Endodermal cell (in vitro differentiated cells): ENCODE data around the gene ADM. TPM values are rescaled to one million over a fixed set of nuclear protein-coding genes. Genes with fewer than 3 reads are reported as not detected.

ENCODE experiments used
- DNase-seq: peaks from one replicate; pipeline ENCODE4 v3.0.0-alpha.2; 2017
- H3K27ac ChIP-seq: 2 replicates; pipeline ENCODE4 v1.5.1; 2013; ENCODE audit warnings: mild to moderate bottlenecking, low read depth, low read length, moderate library complexity
- H3K27me3 ChIP-seq: 2 replicates; pipeline ENCODE4 v1.6.1; 2013; ENCODE audit warnings: mild to moderate bottlenecking, low read length, moderate library complexity; ENCODE audit not compliant: insufficient read depth, control insufficient read depth, poor library complexity, severe bottlenecking
- H3K36me3 ChIP-seq: 2 replicates; pipeline ENCODE4 v1.7.0; 2013; ENCODE audit warnings: mild to moderate bottlenecking, low read length, moderate library complexity; ENCODE audit not compliant: control insufficient read depth, insufficient read depth
- H3K4me1 ChIP-seq: one replicate; pipeline ENCODE4 v1.7.0; 2013; ENCODE audit warnings: low read length; ENCODE audit not compliant: control insufficient read depth, insufficient read depth
- H3K4me3 ChIP-seq: 2 replicates; pipeline ENCODE4 v1.5.1; 2013; ENCODE audit warnings: mild to moderate bottlenecking, low read length, moderate library complexity
- H3K9ac ChIP-seq: 2 replicates; pipeline ENCODE4 v1.6.1; 2013; ENCODE audit warnings: mild to moderate bottlenecking, low read length, moderate library complexity; ENCODE audit not compliant: poor library complexity, severe bottlenecking; ENCODE audit errors: extremely low read depth
- H3K9me3 ChIP-seq: 2 replicates; pipeline ENCODE4 v1.6.1; 2013; ENCODE audit warnings: mild to moderate bottlenecking, low read length, moderate library complexity; ENCODE audit not compliant: control insufficient read depth
- H3K27ac Mint-ChIP-seq: 2 replicates; pipeline ENCODE4 v1.8.0; 2020; ENCODE audit warnings: mixed read lengths
- H3K27me3 Mint-ChIP-seq: 2 replicates; pipeline ENCODE4 v1.8.0; 2021; ENCODE audit warnings: mild to moderate bottlenecking, mixed read lengths; ENCODE audit not compliant: insufficient read depth
- H3K36me3 Mint-ChIP-seq: 2 replicates; pipeline ENCODE4 v1.8.0; 2020; ENCODE audit warnings: low read depth, mixed read lengths
- H3K4me1 Mint-ChIP-seq: 2 replicates; pipeline ENCODE4 v1.8.0; 2020; ENCODE audit warnings: mixed read lengths
- H3K4me3 Mint-ChIP-seq: 2 replicates; pipeline ENCODE4 v1.8.0; 2020; ENCODE audit warnings: mild to moderate bottlenecking, moderate library complexity, mixed read lengths
- H3K9me3 Mint-ChIP-seq: 2 replicates; pipeline ENCODE4 v1.8.0; 2020; ENCODE audit warnings: mild to moderate bottlenecking, mixed read lengths
- CTCF ChIP-seq: fragments of 200-600 bp; sonication (generic); conservative IDR thresholded peaks from 2 replicates; pipeline ENCODE4 v1.5.0; 2021; ENCODE audit warnings: antibody characterized with exemption, mild to moderate bottlenecking
- WGBS, 2 experiments: methylation state at CpG; one replicate each; pipeline versions ENCODE4 v1.1.5 to v1.1.7; 2013; ENCODE audit warnings: missing lambda C conversion rate in 2 of 2, mixed read lengths in 1 of 2; ENCODE audit not compliant: insufficient coverage in 1 of 2, insufficient read length in 1 of 2; 5-methylcytosine and 5-hydroxymethylcytosine counted together
- total RNA-seq, 2 donors: library from RNA; stranded (reverse); fragmentation: NEBNext Ultra II Directional in 1 of 2; extraction: Animal tissue kit (Norgen Biotek cat#: 25700) in 1 of 2; gene quantifications; 2 replicates in 1 of 2; 3 replicates in 1 of 2; pipeline ENCODE4 v1.2.1, GENCODE V29; 2021

The ADM gene
- total RNA-seq, 2 donors from 2014 or later = 20.6 to 35.5 TPM

GRCh38 chr11:10350334-10350733, 45.5 kb downstream of the ADM start:
- Mint-ChIP-seq H3K4me3 (no peak overlapping the region), H3K27me3 (no peaks in the 10 kb centered on the region), H3K36me3 (no peaks in the 10 kb centered on the region), H3K4me1 (peaks cover 38% of the 10 kb centered on the region), H3K27ac (peak overlapping the region; percentile 97), H3K9me3 (no peaks in the 10 kb centered on the region)
- H3K4me3 ChIP-seq = no peak overlapping the region
- H3K27ac ChIP-seq = no peak overlapping the region
- H3K36me3 ChIP-seq = no peaks in the 10 kb centered on the region
- no peak for TF ChIP-seq CTCF
- peaks cover 17% of the 10 kb centered on the region for H3K4me1 ChIP-seq
- H3K27me3 ChIP-seq = no peaks in the 10 kb centered on the region
- H3K9ac ChIP-seq = peak overlapping the region; percentile 66
- H3K9me3 ChIP-seq = peaks cover 4% of the 10 kb centered on the region
- peak; percentile 86 for DNase-seq

GRCh38 chr11:10351435-10351764, 46.5 kb downstream of the ADM start:
- Mint-ChIP-seq H3K27me3 (peaks cover 4% of the 10 kb centered on the region), H3K4me1 (peaks cover 38% of the 10 kb centered on the region), H3K36me3 (no peaks in the 10 kb centered on the region), H3K9me3 (no peaks in the 10 kb centered on the region), H3K27ac (peak overlapping the region; percentile 97), H3K4me3 (peak overlapping the region; percentile 35)
- Histone ChIP-seq H3K27ac (peak overlapping the region; percentile 25), H3K9me3 (peaks cover 13% of the 10 kb centered on the region), H3K27me3 (no peaks in the 10 kb centered on the region), H3K4me1 (peaks cover 17% of the 10 kb centered on the region), H3K4me3 (peak overlapping the region; percentile 37), H3K36me3 (no peaks in the 10 kb centered on the region), H3K9ac (peak overlapping the region; percentile 66)
- no peak for TF ChIP-seq CTCF
- no peak for DNase-seq
- 4 to 5% methylated on average over 5 of the region's 5 CpGs for WGBS, 2 experiments

- Mint-ChIP-seq H3K27ac (peak overlapping the region; percentile 97), H3K36me3 (no peaks in the 10 kb centered on the region), H3K9me3 (no peaks in the 10 kb centered on the region), H3K4me1 (peaks cover 38% of the 10 kb centered on the region), H3K27me3 (peaks cover 4% of the 10 kb centered on the region), H3K4me3 (peak overlapping the region; percentile 35)
- H3K36me3 ChIP-seq = no peaks in the 10 kb centered on the region
- H3K4me3 ChIP-seq = no peak overlapping the region
- peaks cover 13% of the 10 kb centered on the region for H3K9me3 ChIP-seq
- H3K4me1 ChIP-seq = peaks cover 17% of the 10 kb centered on the region
- H3K27me3 ChIP-seq = no peaks in the 10 kb centered on the region
- no peak for TF ChIP-seq CTCF
- WGBS, 2 experiments = 3 to 8% methylated on average over 13 to 20 of the region's 20 CpGs
- peak; percentile 96 for DNase-seq
- H3K9ac ChIP-seq = peak overlapping the region; percentile 66
- peak overlapping the region; percentile 25 for H3K27ac ChIP-seq
These were observed 47.1 kb downstream of the ADM start for GRCh38 chr11:10351765-10352641.
